Fibroblast of mammary gland (primary cell): ENCODE measurements around the gene DENND4B.
A peak's percentile ranks its signal among the peaks of the same experiment; 100 is the strongest.

Experiments used
- DNase-seq: peaks from one replicate; pipeline ENCODE4 v3.0.0-alpha.2; 2010; ENCODE audit warnings: low read depth
- H3K4me3 ChIP-seq: 2 replicates; pipeline ENCODE4 v1.5.1; 2011; ENCODE audit warnings: low read depth, mild to moderate bottlenecking, low read length, moderate library complexity; ENCODE audit not compliant: control insufficient read depth
- TF ChIP-seq, protein P1 (sequence below): conservative IDR thresholded peaks from 2 replicates; pipeline ENCODE4 v1.5.1; 2011; ENCODE audit warnings: low read depth, low read length, inconsistent platforms; ENCODE audit not compliant: control insufficient read depth, insufficient read depth

DENND4B gene

DNA sequence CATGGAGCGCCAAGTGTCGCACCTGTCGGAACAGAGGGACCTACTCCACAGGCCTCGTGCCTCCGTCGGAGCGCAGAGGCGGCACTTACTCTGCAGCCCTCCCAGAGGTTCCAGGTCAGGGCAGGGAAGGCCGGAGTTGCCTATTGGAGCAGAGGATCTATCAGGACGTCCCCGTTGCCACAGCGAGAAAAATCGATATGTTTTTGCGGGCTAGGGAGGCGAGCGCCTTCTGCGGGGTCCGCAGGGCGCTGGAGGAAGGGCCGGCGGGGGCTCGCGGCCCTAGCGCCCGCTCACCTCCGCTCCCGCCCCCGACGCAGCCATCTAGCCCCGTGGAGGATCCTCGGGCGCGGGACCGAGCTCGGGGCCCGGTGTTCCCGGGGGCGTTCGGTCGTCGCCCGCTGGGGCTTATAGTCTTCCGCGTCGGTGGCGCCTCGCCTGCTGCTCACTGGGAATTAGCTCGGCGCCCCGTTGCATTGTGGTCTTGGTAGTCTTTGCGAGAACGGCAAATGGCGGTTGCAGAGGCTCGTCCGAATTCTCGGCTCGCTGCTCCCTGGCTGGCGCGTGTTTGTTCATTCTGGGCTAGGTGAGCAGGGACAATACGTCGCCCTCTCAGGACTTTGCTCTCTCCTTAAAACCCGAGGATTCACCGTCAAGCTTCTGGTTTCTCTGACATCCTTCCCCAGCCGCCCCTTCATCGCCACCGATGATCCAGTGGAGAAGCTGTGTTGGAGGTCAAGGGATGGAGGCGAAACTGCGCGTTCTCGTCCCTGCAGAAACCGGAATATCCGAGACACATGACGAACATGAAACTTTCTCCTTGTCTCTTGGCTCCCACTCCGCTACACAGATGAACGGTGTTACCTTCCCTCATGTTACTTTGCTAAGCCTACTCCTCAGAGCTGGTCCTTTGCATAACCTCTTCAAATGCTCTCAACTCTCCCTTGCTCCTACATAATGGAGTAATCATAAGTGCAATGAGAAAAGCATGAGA, 31.0 kb upstream of the DENND4B start, which contains the start of gene JTB:
Gene JTB (minus strand): TSS at position 425 of the 991 bp plus-strand sequence. CDS start 422 bp downstream, at position 3.
- H3K4me3 ChIP-seq, result peak within 1 kb of the TSS; percentile 95
- peak; percentile 78 for DNase-seq
- TF ChIP-seq, protein P1, sequence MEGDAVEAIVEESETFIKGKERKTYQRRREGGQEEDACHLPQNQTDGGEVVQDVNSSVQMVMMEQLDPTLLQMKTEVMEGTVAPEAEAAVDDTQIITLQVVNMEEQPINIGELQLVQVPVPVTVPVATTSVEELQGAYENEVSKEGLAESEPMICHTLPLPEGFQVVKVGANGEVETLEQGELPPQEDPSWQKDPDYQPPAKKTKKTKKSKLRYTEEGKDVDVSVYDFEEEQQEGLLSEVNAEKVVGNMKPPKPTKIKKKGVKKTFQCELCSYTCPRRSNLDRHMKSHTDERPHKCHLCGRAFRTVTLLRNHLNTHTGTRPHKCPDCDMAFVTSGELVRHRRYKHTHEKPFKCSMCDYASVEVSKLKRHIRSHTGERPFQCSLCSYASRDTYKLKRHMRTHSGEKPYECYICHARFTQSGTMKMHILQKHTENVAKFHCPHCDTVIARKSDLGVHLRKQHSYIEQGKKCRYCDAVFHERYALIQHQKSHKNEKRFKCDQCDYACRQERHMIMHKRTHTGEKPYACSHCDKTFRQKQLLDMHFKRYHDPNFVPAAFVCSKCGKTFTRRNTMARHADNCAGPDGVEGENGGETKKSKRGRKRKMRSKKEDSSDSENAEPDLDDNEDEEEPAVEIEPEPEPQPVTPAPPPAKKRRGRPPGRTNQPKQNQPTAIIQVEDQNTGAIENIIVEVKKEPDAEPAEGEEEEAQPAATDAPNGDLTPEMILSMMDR, result no peak

DNA sequence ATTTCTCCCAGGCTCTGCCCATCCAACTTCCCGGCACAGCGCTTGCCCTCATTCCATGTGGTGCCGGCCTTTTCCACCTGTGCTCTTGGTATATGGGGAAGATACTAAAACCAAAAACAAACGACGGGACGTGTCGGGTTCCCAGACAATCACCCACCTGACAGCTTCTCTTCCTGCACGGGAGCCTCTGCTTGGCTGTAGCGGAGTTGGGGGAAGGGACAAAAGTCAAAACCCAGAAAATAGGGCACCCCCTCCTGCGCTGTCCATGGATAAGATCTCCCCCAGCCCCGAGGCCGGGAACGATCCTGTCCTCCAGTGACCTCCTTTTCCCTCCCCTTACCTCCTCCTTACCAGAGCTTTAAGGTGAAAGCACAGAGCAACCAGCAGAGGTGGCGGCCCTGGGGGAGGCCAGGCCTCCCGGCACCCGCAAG, 30.3 kb upstream of the DENND4B start:
- peak overlapping the region; percentile 95 for H3K4me3 ChIP-seq
- TF ChIP-seq, protein P1, result no peak

DNA sequence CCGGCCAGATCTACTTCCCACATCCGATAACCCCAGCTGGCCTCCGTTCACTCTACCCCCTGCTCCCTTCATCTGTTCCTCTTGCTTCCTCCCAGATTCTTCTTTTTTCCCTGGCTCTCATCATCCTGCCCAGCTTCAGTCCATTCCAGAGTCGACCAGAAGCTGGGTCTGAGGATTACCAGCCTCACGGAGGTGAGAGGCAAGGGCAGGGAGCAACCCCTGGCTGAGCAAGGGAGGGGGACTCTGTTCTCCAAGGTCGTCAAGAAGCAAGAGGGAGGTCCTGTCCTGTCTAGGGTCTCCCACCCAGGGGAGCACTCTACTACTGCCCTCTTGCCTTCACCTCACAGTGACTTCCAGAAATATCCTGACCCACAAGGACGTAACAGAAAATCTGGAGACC, 27.0 kb upstream of the DENND4B start:
- DNase-seq, result no peak
- no peak overlapping the region for H3K4me3 ChIP-seq
- TF ChIP-seq, protein P1, result no peak

More for the DNA sequence above, 30.3 kb upstream of the DENND4B start:
- no peak for DNase-seq

DNA sequence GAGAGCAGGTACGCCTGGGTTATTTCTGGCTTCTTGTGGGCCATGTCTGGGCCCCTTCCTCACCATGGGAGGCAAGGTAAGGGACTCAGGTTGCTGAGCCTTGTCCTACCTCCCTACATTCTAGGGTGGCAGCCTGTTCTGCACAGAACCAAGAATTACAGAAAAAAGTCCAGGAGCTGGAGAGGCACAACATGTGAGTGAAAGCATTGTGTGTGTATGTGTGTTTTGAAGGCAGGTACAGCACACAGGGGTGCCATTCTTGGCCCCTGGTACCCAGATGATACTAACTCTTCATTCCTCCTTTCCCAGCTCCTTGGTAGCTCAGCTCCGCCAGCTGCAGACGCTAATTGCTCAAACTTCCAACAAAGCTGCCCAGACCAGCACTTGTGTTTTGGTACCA, 26.6 kb upstream of the DENND4B start:
- no peak overlapping the region for H3K4me3 ChIP-seq
- TF ChIP-seq, protein P1, result no peak
- no peak for DNase-seq

DNA sequence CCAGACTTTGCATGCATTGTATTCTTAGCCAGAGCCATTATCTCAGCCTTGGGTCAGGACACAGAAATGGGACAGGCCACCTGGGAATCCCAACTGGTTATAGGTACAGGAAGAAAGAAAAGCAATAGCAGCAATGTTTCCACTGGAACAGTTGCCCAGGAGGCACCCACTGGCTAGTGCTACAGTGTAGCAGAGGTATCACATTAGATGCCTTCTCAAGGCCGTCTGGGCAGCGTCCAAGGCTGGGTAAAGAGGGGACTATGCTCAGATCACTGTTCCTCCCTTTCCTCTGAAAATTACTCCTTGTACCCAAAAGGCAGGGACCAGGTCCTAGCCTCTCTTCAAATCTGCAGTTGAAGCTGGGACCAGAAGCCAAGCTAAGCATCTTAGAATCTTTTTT, 23.8 kb upstream of the DENND4B start:
- DNase-seq, result no peak
- no peak overlapping the region for H3K4me3 ChIP-seq
- TF ChIP-seq, protein P1, result no peak

DNA sequence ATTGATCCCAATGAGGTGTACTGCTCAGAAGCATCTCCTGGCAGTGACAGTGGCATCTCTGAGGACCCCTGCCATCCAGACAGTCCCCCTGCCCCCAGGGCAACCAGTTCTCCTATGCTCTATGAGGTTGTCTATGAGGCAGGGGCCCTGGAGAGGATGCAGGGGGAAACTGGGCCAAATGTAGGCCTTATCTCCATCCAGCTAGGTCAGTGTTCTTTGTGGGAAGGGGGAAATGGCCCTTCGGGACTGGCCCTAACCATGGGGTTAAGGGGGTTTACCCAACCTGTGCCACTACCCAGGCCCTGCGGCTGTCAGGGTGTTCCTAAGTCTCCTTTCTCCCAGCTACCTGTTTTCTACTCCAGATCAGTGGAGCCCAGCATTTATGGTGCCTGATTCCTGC, 22.5 kb upstream of the DENND4B start:
- no peak for DNase-seq
- TF ChIP-seq, protein P1, result no peak
- H3K4me3 ChIP-seq, result no peak overlapping the region
